NCI-H446 (cell line): Measurements from ENCODE around the gene FAM234A.

Source experiments
- DNase-seq, 2 experiments: peaks; one replicate each; lab custom pipeline; 2025; lab: John Stamatoyannopoulos, UW

FAM234A gene

DNA sequence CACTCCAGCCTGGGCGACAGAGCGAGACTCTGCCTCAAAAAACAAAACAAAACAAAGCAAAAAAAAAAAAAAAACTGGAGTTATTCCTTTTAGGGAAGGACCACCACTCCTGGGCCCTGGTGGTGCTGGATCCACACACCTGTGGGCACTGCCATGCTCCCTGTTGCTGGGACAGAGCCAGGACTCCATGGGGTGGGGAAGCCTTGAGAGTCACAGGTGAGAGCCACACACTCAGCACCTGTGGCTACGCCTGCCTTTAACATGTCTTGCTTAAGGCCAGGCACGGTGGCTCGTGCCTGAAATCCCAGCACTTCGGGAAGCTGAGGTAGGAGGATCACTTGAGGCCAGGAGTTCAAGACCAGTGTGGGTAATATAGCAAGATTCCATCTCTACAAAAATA is 66.6 kb downstream of the FAM234A start:
- DNase-seq, result no peak

DNA sequence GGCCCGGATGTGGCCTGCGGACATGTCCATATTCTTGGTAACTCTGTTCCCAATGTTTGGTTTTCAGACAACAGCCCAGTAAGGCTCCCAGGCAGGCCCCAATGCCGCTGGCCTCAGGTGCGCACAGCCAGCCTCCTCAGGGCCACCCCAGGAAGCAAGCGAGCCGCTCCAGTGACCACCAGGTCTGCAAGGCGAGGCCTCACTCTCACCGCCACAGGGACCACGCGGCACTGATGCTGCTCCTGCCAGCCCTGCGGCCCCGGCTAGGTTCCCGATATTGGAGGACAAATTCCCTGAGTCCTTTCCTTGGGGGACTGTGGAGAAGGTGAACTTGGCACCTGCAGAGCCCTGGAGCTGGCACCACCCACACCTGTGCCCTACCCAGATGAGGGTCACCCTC is 67.3 kb downstream of the FAM234A start:
- DNase-seq, result no peak

DNA sequence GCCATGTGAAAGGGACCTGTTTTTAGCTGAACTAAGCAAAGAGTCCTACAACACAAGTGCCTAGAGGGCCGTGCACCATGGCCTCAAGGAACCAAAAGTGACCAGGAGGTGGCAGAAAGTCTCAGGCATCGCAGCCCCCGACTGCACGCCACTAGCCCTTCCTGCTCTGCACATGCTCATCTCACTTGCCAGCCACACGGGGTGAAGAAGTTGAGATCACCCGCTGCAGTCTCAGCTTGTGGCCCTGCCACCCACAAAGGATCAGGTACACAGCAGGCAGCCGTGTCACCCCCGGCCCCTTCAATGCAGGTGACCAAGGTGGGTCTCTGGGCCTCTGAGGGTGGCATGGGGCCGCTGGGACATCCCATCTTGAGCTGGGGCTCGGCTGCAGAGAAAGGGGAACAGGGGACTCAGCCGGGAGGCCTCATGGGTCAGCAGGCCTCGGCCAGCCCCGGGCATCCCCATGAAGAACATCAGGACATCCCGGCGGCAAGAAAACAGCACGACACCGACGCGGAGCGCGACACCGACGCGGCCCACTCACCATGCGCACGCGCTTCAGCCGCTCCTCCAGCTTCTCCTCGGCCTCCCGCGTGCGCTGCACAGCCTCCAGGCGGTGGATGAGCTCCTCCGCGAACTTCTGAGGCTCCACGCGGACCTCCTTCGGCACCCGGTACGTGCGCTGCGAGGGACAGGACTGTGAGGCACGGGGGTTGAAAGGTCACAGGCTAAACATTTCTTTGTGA is 69.3 kb downstream of the FAM234A start:
- DNase-seq, result no peak

DNA sequence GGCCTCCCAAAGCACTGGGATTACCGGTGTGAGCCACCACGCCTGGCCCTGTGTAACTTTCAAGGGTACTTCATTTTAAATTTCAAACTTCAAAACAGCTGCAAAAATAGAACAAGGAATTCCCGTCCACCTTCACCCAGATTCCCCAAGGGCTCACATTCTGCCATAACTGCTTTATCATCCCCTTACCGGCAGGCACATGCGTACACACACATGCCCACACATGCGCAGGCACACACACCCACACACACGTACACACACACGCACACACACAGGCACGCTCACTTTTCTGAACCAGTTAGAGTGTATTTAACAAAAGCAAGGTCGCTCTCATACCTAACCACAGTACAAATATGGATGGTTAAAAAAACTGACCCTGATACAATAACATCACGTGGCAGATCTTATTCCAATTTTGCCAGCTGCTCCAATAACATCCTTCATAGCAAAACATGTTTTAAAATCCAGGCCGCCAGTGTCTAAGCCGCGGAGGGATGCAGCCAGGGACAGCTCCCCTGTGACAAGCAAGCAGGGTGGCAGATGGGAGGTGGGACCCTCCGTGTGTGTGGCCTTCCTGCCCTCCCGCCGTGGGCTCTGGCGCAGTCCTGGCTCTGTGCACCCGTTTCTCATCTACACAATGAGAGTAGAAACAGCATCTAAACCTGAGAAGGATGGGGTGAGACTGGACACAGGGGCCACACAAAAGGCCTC is 71.5 kb downstream of the FAM234A start:
- DNase-seq, result no peak

DNA sequence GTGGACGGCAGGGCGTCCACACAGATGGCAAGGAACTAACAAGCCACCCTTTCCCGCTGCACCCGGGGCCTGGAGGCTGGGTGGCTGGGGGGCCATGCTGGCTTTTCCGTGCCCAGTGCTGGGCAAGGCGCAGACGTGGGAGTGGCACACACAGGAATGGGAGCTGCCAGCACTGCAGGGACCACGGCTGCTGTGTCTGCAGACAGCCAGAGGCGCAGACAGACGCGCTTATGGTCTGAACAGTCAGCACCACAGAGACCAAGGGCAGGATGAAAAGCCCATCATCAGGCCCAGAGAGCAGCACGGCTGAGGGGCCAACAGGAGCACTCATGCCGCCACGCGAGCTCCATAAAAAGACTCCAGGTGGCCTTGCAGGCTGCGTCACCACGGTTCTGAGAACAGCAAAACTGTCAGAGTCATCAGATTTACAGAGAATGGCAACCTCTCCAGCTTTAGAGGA is 72.3 kb downstream of the FAM234A start:
- no peak for DNase-seq

DNA sequence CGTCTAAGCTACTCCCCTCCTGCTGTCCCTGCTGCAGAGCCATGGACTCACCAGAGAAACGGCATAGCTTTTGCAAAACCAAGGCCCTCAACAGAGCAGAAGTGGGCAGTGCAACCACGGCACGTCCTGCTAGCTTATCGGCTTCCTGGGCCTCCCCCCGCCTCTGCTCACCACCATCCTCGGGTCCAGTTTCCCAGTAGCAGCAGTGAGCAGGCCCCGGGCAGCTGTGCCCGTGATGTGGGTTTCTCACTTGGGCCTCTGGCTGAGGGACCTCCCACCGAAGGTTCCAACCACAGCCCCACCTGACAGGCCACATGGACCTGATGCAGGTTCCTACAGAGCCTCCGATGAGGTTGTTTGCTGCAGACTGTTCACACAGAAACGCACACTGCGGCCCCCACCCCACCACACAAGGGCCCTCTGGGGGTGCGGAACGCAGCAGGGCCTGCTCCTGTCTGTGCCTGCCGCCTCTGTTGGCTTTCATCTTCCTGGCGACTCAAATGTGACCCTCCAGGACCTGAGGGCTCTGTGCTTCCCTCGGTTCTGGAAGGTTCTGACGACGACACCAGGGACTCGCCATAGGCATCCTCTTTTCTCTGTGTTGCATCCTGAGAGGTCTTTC is 73.2 kb downstream of the FAM234A start:
- no peak for DNase-seq

DNA sequence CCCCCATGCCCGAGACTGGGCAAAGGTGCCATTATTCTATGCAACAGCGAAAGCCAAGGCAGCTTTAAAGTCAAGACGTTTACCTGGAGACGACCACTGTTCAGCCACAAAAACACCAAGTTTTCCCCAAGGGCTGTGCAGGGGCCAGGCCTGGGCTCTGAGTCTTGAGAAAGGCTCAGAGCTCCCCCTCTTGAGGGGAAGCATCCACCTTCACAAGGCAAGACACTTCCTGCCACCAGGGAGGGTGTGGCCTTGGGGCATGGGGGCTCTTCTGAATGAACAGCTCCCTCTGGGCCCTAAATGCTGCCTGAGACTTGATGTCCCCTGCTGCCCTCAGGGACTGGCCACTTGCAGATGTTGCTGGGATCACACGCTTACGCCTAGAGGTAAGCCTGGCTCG is 74.9 kb downstream of the FAM234A start:
- DNase-seq, result no peak

DNA sequence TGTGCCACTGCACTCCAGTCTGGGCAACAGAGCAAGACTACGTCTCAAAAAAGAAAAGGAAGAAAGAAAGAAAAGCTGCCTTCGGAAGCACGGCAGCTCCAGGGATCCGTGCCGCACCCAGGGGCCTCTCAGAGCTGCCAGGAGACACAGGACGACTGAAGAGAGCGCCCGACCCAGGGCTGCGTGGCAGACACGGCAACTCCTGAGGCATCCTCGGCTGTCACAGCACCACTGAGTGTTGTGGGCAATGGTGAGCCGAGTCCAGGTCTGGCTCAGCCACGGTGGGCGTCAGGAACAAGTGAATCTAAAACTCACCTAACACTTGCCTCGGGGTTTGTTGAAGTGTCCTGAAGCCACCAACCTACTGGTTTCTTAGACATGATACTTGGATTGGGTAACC is 77.1 kb downstream of the FAM234A start:
- no peak for DNase-seq

DNA sequence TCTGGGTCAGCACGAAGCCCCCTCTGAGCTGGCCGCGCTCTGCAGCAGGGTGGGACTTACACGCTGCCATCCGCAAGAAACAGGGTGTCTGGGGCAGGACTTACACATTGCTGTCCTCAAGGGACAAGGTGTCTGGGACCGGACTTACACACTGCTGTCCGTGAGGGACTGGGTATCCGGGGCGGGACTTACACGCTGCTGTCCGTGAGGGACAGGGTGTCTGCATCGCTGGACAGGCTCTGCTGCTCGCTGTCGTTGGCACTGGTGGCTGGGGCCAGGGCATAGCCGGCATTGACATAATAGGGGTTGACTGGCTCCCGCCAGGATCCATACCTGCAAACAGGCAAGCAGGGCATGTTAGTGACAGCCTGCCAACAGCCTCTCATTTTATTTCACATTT is 79.7 kb downstream of the FAM234A start:
- DNase-seq, result no peak

DNA sequence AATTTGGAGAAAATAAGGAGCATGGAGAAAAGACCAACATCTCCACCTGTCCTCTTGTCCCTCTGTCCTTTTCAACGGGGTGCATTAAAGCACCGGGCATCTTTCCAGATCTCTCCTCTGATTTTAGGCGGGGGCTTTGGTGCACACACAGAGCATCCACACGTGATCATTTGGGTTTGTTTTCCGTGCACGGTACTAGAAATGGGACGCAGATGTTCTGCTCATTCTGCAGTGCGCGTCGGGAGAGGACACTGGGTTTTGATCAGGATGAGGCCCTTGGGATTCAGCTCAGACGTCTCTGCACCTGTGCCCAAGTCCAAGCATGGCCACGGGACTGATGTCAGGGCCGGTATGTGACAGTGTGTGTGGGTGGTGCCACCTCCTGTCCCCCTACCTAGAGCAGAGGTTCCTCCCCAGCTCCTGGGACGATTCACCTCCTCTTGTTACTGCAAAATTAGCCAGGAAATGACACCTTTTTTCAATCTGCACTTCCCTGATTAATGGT is 80.2 kb downstream of the FAM234A start:
- no peak for DNase-seq
